ENCODE data around the gene SAFB2. TPM values are rescaled to one million over a fixed set of nuclear protein-coding genes. Genes with fewer than 3 reads are reported as not detected.

The SAFB2 gene
- total RNA-seq, 1 donor from 2014 or later, result 40.5 TPM

DNA sequence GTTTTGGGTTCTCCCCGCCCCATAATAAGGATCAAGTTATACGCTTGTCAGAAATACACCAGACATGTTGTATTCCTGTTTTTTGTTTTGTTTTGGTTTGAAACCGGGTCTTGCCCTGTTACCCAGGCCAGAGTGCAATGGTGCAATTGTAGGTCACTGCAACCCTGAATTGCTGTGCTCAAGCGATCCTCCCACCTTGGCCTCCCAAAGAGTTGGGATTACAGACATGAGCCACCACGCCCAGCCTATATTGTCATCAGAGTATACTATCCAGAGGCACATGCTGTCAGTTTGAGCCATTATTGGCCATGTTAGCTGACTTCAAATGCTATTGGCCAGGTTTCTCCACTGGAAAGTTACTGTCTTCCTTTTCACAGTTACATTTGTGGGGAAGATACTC, 10.1 kb upstream of the SAFB2 start:
- intact Hi-C loops (cut with micrococcal nuclease), result no loop called here
- TF ChIP-seq, protein P1, sequence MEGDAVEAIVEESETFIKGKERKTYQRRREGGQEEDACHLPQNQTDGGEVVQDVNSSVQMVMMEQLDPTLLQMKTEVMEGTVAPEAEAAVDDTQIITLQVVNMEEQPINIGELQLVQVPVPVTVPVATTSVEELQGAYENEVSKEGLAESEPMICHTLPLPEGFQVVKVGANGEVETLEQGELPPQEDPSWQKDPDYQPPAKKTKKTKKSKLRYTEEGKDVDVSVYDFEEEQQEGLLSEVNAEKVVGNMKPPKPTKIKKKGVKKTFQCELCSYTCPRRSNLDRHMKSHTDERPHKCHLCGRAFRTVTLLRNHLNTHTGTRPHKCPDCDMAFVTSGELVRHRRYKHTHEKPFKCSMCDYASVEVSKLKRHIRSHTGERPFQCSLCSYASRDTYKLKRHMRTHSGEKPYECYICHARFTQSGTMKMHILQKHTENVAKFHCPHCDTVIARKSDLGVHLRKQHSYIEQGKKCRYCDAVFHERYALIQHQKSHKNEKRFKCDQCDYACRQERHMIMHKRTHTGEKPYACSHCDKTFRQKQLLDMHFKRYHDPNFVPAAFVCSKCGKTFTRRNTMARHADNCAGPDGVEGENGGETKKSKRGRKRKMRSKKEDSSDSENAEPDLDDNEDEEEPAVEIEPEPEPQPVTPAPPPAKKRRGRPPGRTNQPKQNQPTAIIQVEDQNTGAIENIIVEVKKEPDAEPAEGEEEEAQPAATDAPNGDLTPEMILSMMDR (IDR thresholded peaks at IDR 0.05; ENCODE audit: borderline replicate concordance), result no peak

DNA sequence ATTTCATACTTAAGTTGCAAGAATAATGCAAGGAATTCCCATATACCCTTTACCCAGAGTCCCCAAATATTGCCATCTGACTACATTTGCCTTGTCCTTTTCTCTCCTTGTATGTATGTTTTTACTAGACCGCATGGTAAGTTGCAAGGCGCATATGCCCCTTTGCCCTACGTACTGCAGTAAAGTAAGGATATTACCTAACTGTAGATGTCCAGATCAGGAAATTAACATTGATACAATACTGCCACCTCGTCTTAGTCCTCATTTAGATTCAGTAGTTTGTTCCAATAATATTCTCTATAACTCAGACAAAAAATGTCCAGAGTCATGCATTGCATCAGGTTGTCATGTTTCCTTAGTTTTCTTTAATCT, 9.7 kb upstream of the SAFB2 start:
- peaks cover 95% of the 10 kb centered on the region for H3K4me1 ChIP-seq
- TF ChIP-seq, protein P1 (IDR thresholded peaks at IDR 0.05; ENCODE audit: borderline replicate concordance), result no peak
- H3K27ac ChIP-seq (replicated peaks), result peak overlapping the region; percentile 45
- H3K9me3 ChIP-seq (replicated peaks), result no peaks in the 10 kb centered on the region
- intact Hi-C loops (cut with micrococcal nuclease), result no loop called here
- peaks cover 18% of the 10 kb centered on the region for H3K36me3 ChIP-seq
- no peaks in the 10 kb centered on the region for H3K27me3 ChIP-seq (ENCODE audit: low read depth)
- no peak for DNase-seq
- no peak overlapping the region for H3K4me3 ChIP-seq

More for the DNA sequence above, 10.1 kb upstream of the SAFB2 start:
- no peak overlapping the region for H3K27ac ChIP-seq (replicated peaks)
- DNase-seq, result no peak
- peaks cover 95% of the 10 kb centered on the region for H3K4me1 ChIP-seq
- H3K36me3 ChIP-seq, result peaks cover 14% of the 10 kb centered on the region
- no peaks in the 10 kb centered on the region for H3K27me3 ChIP-seq (ENCODE audit: low read depth)
- H3K4me3 ChIP-seq, result no peak overlapping the region
- no peaks in the 10 kb centered on the region for H3K9me3 ChIP-seq (replicated peaks)

DNA sequence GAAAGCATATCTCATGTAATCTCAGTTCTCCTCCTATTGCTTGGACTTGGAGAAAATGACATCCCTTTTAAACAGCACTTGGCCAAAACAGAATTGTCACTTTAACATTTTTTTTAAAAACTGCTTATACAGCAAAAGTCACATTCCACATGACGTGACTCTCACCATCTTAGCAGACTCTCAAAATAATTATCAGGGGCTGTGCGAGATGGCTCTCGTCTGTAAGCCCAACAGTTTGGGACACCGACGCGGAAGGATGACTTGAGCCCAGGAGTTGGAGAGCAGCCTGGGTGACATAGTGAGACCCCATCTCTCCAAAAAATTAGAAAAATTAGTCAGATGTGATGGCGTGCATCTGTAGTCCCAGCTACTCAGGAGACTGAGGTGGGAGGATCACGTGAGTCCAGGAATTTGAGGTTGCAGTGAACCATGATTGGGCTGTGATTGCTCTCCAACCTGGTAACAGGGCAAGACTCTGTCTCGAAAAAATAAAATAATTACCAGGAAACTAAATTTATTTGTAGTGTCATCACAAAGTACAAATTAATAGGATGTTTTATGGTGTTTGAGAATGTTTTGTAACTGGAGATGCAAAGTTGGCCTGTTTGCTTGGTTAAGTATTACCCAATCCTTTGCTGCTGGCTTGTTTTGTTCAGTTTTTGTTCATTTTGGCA, 9.1 kb upstream of the SAFB2 start:
- Histone ChIP-seq H3K4me3 (peak overlapping the region; percentile 31), H3K27ac (replicated peaks) (peak overlapping the region; percentile 45), H3K27me3 (ENCODE audit: low read depth) (no peaks in the 10 kb centered on the region), H3K4me1 (peaks cover 99% of the 10 kb centered on the region), H3K36me3 (peaks cover 23% of the 10 kb centered on the region), H3K9me3 (replicated peaks) (no peaks in the 10 kb centered on the region)
- TF ChIP-seq, protein P1 (IDR thresholded peaks at IDR 0.05; ENCODE audit: borderline replicate concordance), result no peak
- intact Hi-C loops (cut with micrococcal nuclease), result no loop called here
- no peak for DNase-seq

DNA sequence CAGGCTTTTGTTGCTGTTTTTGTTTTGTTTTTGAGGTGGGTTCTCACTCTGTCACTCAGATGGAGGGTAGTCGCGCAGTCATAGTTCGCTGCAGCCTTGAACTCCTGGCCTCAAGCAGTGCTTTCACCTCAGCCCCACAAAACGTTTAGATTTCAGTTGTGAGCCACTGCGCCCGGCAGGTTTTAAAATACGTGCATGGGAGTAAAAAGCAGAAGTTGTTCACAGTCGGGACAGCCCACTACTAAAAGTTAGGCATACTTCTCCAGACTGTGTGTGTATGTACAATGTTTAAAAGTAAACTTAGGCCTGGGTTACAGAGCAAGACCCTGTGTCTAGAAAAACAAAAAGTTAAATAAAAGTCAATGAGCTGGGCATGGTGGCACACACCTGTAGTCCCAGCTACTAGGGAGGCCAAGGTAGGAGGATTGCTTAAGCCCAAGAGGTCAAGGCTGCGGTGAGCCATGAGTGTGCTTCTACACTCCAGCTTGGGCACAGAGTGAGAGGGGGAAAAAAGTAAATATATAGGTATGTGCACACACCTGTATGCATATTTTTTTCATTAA, 6.4 kb upstream of the SAFB2 start:
- intact Hi-C loops (cut with micrococcal nuclease), result no loop called here
- DNase-seq, result no peak
- peaks cover 38% of the 10 kb centered on the region for H3K36me3 ChIP-seq
- H3K4me3 ChIP-seq, result no peak overlapping the region
- H3K27ac ChIP-seq (replicated peaks), result no peak overlapping the region
- H3K9me3 ChIP-seq (replicated peaks), result no peaks in the 10 kb centered on the region
- TF ChIP-seq, protein P1 (IDR thresholded peaks at IDR 0.05; ENCODE audit: borderline replicate concordance), result no peak
- peaks cover 99% of the 10 kb centered on the region for H3K4me1 ChIP-seq
- H3K27me3 ChIP-seq (ENCODE audit: low read depth), result no peaks in the 10 kb centered on the region

DNA sequence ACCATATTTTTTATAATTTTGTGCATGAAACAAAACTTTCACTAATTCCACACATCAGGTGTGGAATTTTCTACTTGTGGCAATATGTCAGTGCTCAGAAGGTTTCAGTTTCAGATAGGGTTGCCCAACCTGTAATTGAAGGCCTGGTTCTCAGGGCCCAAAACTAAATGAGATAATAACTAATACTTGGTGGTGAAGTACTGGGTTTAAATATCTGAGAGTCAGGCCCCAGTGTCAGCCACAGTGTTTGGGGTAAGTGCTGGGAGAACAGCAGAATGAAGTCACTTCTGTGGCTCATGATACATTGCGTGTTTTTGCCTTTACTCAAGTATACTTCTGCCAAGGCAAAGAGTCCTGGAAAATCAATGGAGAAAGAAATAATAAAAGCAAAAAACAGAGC, 5.9 kb upstream of the SAFB2 start:
- intact Hi-C loops (cut with micrococcal nuclease), result no loop called here
- H3K27me3 ChIP-seq (ENCODE audit: low read depth), result no peaks in the 10 kb centered on the region
- H3K36me3 ChIP-seq, result peaks cover 38% of the 10 kb centered on the region
- H3K4me3 ChIP-seq, result no peak overlapping the region
- H3K9me3 ChIP-seq (replicated peaks), result no peaks in the 10 kb centered on the region
- no peak for DNase-seq
- peaks cover 100% of the 10 kb centered on the region for H3K4me1 ChIP-seq
- H3K27ac ChIP-seq (replicated peaks), result no peak overlapping the region
- TF ChIP-seq, protein P1 (IDR thresholded peaks at IDR 0.05; ENCODE audit: borderline replicate concordance), result no peak

All from left ventricle myocardium inferior (tissue), 1 donor.